ENCODE data around the gene SENP5. TPM values are rescaled to one million over a fixed set of nuclear protein-coding genes. Genes with fewer than 3 reads are reported as not detected.
A peak's percentile ranks its signal among the peaks of the same experiment; 100 is the strongest.

Gene SENP5
- total and polyA plus RNA-seq, 9 of the 15 experiments (the other 6 are each of a cell fraction or from before 2014, with no cell fraction given) = 18.3 to 59.7 (median 35.8) TPM

GRCh38 chr3:196968233-196969133 lies 100.8 kb downstream of the SENP5 start, which contains the start of gene PIGZ (continued):
- TF ChIP-seq MGA (IDR thresholded peaks at IDR 0.05) (peak; percentile 72), FUS (optimal IDR thresholded peaks at IDR 0.05; ENCODE audit: low read depth, low read length) (no peak), KDM1A (IDR thresholded peaks at IDR 0.05) (no peak), TRIM25 (IDR thresholded peaks at IDR 0.05; ENCODE audit: borderline replicate concordance) (no peak), CHCHD3 (CRISPR knock-in tag; IDR thresholded peaks at IDR 0.05) (no peak), GATAD2A (IDR thresholded peaks at IDR 0.05) (no peak), ARID2 (IDR thresholded peaks at IDR 0.05) (no peak), CCNT2 (IDR thresholded peaks at IDR 0.05; ENCODE audit: borderline replicate concordance, extremely low read depth, insufficient read length, low read depth, low read length) (peak; percentile 48), SP1 (CRISPR knock-in tag; IDR thresholded peaks at IDR 0.05) (no peak), TFAP4 (CRISPR knock-in tag; IDR thresholded peaks at IDR 0.05; ENCODE audit: borderline replicate concordance) (0 out of 2 replicates have a peak, but pooled peaks have one; percentile 13), SPI1 (IDR thresholded peaks at IDR 0.05; ENCODE audit: borderline replicate concordance, low read depth, low read length) (no peak), ZNF431 (CRISPR knock-in tag; IDR thresholded peaks at IDR 0.05) (no peak), ZNF282 (CRISPR knock-in tag; IDR thresholded peaks at IDR 0.05) (no peak), NR2F6 (CRISPR knock-in tag; IDR thresholded peaks at IDR 0.05) (no peak)

All from K562 (cell line).